ENCODE data around the gene POU2F1.
"Not testable (repeated sequence)": the region's sequence is repeated elsewhere in the genome, so short reads cannot be mapped to it uniquely, and the experiment has no call there.

The POU2F1 gene

DNA sequence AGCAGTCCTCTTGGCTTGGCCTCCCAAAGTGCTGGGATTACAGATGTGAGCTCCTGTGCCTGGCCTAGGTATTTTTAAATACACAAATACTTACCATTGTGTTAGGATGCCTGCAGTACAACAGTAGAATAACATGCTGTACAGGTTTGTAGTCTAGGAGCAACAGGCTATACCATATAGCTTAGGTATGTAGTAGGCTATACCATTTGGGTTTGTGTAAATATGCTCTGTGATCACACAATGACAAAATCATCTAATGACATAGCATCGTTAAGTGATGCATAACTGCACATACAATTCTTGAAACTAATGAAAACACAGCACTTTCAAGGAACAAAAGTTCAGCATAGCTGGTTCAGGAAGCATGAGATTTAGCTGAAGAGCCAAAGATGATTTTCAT, 12.7 kb downstream of the POU2F1 start:
- DNase-seq: no peak

DNA sequence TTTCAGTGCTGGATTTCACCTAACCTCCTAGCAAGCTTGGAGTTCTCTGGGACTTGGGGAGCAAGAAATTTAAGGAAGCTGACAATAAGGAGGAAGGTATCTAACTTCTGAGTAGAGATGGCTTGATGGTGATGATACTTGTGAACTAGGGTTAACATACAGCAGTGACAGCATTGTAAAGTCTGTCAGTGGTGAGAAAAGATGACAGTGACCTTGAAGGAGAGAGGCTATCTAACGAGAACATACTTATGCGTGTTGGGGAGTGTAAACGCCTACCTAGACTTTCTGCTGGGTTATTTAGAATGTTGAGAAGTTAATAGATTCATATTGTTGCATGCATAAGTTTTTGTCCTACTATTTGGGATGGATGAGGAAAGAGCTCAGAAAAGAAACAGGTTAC, 16.3 kb downstream of the POU2F1 start:
- no peak for DNase-seq

DNA sequence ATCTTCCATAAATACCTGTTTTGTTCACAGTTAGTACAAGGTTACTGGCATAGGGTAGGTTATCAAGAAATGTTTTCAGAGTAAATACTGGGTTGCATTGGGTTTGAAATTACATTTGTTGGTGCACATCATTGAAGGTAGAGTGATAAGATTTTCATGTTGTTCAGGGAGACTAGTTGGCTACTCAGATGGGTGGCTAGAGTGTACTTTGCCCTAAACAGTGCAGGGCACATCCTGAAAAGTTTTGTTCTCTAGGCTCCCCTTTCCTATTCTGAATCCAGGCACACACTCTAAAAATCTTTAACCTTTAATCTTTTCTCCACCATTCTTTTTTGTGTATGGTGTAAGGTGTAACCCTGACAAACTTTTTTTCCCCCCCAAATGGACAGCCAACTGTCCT, 18.0 kb downstream of the POU2F1 start:
- DNase-seq: no peak

DNA sequence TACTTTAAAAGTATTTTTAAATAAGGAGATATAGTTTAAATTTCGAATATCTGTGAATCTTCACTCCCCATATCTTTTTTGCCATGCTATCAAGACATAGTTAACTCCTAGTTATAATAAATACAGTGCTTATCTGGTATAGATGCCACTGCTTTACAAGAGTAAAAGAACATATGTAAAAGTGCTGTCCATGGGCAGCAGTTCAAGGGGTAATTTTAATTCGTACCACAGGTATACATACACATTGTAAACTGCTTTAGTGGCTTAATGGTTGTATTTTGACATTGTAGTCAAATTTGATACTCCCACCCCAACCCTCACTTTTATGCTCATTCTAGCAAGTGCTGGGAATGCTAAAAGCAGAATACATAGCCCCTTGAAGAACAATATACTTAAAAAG, 18.6 kb downstream of the POU2F1 start:
- DNase-seq: no peak

DNA sequence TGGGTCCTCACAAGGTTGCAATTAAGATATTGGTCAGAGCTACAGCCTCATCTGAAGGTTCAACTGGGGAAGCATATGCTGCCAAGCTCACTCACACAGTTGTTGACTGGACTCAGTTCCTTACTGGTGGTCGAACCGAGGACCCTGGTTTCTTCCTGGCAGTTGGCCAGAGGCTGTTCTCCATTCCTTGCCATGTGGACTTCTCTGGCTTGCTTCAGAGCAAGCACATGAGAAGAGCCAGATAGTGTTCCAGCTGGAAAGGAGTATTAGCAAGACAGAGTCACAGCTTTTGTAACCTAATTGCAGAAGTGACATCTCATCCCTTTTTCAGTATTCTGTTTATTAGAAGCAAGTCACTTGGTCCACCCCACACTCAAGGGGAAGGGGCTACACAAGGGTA, 23.6 kb downstream of the POU2F1 start:
- no peak for DNase-seq

DNA sequence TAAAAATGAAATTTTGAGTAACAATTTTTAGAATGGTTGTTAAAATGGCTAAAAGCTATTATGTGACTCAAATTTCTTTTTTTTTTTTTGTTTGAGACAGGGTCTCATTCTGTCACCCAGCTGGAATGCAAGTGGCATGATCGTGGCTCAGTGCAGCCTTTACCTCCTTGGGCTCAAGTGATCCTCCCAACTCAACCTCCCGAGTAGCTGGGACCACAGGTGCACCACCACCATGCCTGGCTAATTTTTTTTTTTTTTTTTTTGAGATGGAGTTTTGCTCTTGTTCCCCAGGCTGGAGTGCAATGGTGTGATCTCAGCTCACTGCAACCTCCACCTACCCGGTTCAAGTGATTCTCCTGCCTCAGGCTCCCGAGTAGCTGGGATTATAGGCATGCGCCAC, 24.5 kb downstream of the POU2F1 start:
- not testable (repeated sequence) for DNase-seq

DNA sequence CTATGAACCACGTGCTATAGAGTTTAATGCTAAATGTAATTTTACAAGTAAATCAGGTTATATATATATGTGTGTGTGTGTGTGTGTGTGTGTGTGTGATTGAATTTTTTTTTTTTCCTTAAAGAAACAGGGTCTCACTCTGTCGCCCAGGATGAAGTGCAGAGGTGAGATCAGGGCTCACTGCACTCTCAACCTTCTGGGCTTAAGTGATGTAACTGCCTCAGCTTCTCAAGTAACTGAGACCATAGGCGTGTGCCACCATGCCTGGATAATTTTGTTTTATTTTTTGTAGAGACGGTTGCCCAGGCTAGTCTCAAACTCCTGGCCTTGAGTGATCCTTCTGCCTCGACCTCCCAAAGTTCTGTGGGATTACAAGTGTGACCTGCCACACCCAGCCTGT, 26.3 kb downstream of the POU2F1 start:
- no peak for DNase-seq

DNA sequence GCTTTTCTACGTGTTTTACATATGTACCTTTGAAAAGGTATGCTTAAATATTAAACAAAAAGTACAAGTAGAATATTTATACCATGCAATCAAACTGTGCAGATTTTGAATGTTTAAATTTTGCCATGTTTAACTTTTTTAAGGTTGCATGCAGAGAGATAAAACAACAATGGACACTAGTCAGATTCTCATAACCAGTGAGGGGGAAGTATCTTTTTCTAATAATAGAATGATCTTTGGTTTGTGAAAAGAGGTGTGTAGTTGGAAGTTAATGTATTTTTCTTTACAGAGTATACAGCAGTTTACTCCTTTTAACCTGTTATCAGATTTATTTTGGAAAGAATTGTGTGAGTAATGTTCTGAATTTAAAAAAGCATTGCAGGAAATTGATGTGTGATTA, 27.1 kb downstream of the POU2F1 start:
- no peak for DNase-seq

DNA sequence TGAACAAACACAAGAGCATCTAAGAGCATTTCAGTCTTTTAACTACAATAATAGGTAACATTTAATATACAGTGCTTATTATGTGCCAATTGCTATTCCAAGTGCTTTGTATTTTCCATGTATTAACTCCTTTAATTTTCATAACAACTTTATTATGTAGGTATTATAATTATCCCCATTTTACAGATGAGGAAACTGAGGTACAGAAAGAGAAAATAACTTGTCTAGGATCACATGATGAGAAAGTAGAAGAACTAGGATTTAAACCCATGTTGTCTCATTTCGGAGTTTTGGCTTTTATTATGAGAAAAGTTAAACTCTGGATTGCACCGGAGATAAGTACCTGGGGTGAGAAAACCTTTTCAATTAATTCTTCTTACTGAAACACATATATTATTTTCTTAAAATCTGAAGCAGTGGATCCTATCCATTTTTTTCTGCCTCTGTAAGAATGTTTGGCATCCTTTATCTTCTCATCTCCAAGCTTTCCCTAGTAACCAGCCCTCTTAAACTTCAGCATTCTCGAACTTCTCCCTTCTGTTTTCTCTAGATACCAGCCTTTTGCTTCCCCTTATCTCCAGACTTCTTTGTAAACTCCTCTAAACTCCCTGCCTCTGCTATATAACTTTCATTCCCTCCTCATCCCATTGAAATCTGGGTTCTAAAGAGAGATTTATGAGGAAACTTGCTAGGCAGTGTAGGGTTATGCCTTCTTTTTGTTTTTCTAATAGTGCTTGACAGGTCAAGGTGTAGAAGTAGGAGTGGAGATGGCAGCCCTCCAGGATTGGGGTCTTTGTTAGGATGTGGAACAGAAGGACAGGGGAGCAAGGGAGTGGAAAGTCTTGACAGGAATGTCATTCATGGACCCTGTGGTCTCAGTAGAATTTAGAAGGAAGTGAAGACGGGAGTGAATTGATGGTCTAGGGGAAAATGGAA, 28.3 kb downstream of the POU2F1 start:
- DNase-seq: no peak

DNA sequence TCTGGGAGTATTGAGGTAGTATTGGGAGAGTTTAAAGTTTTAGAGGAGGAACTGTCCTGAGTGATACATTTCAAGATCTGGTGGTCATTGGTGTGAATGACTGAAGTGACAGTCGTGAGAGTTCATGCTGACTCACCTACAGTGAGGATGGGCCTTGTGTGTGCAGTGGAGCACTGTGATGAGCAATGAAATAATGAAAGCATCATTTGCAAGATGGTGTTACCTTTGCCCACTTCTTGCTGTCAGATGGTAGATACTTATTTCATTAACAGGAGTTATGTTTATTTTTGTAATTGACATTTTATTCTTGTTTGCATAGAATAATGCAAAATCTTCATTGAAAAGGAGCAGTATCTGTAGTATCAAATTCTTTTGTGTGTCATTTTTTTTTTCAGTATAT, 29.0 kb downstream of the POU2F1 start:
- no peak for DNase-seq

DNA sequence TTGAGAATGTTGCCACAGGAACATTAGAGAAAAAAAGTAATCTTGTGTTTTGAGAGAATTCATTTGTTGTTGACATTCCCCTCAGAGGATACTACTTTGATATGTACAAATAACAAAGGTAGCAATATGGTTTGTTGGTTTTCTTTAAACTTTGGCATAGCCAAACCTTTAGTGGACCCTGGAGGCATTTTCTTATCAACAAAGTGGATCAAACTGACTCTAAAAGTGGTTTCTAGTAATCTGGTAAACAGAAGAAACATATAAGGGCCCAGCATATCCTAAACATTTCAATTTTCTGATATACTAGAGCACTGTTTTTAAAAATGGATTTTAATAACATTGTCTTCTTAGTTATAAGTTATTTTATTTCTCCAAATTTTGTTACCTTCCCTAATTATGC, 29.8 kb downstream of the POU2F1 start:
- no peak for DNase-seq

DNA sequence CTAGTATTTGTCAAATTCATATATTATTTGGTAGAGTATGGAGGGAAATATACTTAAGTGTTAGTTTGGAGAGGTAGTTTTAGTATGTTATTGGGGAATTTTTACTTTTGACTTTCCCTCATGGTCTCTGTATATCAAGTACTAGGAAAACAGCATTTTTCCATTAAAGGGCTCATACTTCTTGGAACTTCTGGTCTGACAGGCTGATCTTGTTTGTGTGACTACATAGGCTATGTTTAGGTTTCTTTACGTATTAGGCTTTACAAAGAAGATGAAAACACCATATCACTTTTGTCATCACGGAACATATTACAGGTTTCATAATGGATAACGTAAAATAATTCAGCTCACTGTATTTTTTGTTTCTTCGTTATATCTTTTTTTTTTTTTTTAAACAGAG, 30.8 kb downstream of the POU2F1 start:
- no peak for DNase-seq

DNA sequence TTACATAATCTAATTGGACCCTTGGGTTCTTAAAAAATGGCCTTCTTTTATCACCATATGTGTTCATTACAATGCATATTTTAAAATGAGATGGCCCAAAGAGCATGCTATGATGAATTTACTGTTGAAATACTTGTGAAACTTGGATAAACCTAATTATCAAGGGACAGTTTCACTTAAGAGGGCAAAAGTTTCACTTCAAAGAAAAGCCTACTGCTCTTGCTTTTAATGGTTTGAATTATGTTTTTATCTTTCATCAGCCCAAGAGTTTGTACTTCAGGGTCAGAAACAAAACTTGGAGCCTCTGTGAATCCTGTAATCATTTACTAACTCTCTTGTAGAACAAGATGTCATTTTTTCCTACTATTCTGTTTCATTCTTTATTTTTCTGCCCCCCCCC, 32.3 kb downstream of the POU2F1 start:
- no peak for DNase-seq

DNA sequence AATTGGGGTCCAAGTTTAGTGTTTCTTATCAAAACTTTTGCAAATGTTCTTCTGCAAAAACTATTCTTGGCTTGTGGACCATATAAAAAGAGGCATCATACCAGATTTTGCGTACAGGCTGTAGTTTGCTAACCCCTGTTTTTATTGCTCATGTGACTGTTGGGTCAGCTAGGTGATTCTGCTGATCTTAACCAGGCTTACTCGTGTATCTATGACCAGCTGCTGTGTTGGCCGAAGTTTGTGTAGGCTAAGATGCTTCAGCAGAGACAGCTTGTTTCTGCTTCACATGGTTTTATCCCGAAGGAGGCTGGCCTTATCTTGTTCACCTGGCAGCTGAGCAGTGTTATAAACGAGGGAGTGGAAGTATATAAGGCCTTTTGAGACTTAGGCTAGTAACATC, 38.2 kb downstream of the POU2F1 start:
- DNase-seq: no peak

DNA sequence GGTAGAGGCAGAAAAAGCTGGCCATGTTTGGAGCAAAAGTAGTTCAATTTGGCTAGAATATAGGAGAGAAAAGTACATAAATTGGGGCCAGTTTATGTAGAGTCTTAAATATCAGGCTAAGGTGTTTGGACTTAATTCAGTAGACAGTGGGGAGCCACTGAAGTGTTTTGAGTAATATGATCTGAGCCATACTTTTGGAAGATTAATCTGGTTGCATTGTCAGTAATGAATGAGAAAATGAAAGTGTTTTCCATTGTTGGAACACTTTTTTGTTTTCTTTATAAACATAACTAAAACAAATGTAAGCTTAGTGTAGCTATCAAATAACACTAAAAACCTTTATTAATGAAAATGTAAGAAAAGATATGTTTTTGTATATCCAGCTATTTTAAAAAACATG, 42.1 kb downstream of the POU2F1 start:
- no peak for DNase-seq

DNA sequence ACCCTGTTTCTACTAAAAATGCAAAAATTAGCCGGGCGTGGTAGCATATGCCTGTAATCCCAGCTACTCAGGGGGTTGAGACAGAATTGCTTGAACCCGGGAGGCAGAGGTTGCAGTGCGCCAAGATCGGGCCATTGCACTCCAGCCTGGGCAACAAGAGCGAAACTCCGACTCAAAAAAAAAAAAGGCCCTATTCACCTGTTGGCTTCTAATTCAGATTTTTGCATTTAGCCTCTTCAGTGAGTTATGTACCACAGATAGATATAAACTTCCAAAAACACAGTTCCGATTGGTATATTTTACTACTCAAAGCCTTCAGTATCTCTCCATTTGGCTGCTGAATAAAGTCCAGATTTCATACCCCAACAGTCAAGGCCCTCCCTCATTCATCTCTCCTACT, 42.7 kb downstream of the POU2F1 start:
- no peak for DNase-seq

DNA sequence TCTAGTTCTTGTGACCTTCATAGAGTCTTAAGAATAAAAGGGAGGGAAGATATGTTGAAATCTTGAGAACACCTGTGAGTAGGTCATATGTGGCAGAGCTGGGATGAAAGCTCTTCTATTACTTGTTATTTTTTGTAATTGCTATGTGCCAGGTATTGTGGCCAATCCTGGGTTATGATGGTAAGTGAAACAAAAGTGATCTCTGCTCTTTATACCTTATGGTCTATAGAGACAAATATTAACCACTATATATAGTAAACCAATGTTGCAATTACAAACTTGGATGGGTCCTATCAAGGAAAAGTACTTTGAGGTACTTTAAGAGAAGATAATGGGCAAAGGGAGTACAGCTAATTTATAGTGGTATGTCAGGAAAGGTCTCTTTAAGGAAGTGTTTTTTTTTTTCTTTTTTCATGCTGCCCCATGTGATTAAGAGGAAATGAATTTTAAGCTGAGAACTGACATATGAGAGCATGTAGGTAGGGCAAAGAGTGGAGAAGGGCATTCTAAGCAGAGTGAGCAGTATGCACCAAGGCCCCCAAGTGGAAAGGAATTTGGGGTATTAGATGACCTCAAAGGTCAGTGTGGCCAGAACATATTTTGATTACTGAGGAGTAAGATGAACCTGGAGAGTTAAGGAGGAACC, 43.3 kb downstream of the POU2F1 start:
- DNase-seq: no peak

DNA sequence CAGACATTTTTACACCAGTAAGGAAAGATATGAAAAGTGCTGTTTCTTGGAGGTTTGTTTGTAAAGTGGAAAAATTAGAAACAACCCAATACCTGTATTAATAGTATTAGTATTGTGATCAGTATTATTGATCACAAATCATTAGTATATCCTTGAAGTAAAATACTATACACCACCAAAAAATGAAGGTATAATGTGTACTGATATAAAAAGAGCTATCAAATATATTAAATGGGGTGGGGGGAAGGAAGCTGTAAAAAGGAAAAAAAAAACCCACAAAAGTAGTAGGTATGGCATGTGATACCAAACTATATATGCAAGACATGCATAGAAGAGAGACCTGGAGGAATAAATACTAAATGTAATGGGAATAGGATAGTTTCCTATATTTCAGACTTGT, 46.3 kb downstream of the POU2F1 start:
- no peak for DNase-seq

DNA sequence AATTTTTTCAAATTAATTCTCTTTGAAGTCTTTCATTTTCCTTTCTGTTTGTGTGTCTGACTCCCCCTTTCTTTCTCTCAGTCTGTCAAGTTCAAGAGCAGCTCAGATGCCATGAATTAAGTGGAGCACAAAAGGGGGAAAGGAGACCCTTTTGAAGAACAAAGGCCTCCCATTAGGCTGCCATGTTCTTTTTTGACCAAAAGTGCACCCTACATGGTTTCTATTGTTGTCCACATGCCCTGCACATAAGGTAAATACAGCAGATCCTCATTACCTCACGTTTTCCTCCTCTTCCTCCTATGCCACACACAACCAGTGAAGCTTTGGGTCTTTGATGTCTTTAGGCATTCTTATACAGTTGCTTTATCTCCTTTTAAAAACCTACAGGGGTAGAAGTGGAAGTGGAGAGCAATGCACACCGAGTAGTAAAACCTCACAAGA, 47.7 kb downstream of the POU2F1 start:
- no peak for DNase-seq

DNA sequence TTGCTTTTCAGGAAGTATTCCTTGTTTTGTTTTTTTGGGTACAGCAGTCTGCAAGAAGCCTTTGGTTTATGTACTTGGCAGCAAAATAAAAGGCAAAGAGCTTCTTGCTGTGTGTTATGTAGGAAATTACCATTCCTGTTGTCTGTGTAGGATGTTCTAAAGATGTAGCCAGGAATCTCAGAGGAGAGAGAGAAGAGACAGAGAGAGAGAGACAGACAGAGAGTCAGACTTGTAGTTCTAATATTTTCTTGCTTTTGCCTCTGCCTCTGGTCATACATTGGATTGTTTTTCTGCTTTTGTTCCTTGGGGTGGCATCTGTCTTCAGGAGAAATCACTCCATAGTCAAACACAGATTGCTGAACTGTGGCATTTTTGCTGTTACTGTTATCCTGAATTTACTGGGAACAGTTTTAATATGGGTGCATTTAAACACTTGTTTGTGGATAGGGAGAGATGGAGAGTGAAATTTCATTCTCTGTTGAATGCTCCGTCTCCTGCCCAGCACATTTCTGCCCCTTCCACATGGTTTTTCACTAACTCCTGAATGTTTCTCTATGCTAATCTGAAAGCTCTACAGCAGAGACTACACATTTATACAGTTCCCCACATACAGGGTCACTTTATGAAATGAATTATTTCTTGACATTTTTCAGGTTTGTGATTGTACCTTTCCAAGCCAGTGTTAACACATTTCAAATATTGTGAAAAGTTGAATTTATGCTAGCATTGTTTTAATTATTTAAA, 49.8 kb downstream of the POU2F1 start:
- no peak for DNase-seq

DNA sequence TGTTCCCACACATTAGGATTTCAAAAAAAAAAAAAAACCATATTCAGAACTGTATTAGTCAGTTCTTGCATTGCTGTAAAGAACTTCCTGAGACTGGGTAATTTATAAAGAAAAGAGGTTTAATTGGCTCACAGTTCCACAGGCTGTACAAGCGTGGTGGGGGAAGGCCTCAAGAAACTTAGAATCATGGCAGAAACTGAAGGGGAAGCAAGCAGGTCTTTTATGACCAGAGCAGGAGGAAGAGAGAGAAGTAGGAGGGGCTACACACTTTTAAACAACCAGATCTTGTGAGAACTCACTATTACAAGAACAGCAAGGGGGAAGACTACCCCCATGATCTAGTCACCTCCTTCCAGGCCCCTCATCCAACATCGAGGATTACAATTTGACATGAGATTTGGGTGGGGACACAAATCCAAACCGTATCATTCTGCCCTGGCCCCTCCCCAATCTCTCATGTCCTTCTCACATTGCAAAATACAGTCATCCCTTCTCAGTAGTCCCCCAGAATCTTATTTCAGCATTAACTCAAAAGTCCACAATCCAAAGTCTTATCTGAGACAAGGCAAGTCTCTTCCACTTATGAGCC, 51.8 kb downstream of the POU2F1 start:
- no peak for DNase-seq

DNA sequence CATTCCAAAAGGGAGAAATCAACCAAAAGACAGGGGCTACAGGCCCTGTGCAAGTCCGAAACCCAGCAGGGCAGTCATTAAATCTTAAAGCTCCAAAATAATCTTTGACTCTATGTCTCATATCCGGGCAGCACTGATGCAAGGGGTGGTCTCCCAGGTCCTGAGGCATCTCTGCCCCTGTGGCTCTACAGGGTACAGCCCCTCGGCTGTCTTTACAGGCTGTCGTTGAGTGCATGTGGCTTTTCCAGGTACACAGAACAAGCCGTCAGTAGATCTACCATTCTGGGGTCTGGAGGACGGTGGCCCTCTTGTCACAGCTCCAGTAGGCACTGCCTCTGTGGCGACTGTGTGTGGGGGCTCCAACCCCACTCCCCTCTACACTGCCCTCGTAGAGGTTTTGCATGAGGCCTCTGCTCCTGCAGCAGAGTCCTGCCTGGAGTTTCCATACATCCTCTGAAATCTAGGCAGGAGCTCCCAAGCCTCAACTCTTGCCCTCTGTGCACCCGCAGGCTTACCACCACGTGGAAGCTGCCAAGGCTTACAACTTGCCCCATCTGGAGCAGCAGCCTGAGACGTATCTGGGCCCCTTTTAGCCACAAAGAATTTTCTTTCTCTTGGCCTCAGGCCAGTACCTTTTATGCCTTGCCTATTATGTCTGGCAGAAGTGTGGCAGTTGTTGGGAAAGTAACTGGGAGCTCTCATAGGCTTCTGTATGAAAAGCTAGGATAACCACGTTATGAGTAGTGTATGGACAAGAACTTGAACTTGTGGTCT, 52.5 kb downstream of the POU2F1 start:
- no peak for DNase-seq

DNA sequence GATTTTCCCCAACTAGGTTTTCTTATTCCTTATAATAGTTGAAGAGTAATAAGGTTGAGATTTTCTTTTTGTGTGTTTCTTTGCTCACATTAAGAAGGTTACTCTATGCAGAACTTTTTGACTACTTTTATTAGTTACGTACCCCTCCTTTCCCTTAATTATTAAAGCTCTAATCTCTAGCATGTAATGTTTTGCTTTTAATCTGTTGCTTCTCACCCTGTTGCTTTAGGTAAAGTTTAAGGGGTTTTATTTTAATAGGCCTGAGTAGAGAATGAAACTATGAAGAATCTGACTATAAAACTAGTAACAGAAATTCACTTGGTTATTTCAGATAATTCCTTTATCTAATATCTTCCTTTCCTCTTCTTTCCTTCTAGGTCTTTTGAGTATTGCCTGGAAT, 53.4 kb downstream of the POU2F1 start:
- no peak for DNase-seq

Measured in SW 1271 (cell line).